Breast epithelium (tissue), 4 donors: ENCODE data around the gene B4GALNT3. TPM values are rescaled to one million over a fixed set of nuclear protein-coding genes. Genes with fewer than 3 reads are reported as not detected.

Experiments used
- DNase-seq, 2 donors: peaks; one replicate each; pipeline ENCODE4 v3.0.0-alpha.2; 2019; ENCODE audit warnings: low spot score in 2 of 2
- H3K27ac ChIP-seq, 2 donors: fragments of 200-600 bp; sonication (generic) in 1 of 2; one replicate each; pipeline ENCODE4 v1.5.1; 2016 to 2019; ENCODE audit warnings: mild to moderate bottlenecking in 1 of 2
- H3K27me3 ChIP-seq, 2 donors: fragments of 200-600 bp; sonication (generic) in 1 of 2; one replicate each; pipeline versions ENCODE4 v1.5.1 to v1.6.0; 2017 to 2019; ENCODE audit warnings: control low read depth in 1 of 2, mild to moderate bottlenecking in 1 of 2
- H3K36me3 ChIP-seq: fragments of 200-600 bp; one replicate; pipeline ENCODE4 v1.5.1; 2019
- H3K4me1 ChIP-seq, 2 donors: fragments of 200-600 bp; sonication (generic); one replicate each; pipeline ENCODE4 v1.5.1; 2016 to 2019; ENCODE audit warnings: control low read depth in 1 of 2
- H3K4me3 ChIP-seq, 3 donors: fragments of 200-600 bp; sonication (generic); 1 replicate in 2 of 3; 2 replicates in 1 of 3; pipeline ENCODE4 v1.5.1; 2016 to 2019; ENCODE audit warnings: mild to moderate bottlenecking in 3 of 3, moderate library complexity in 2 of 3
- H3K9me3 ChIP-seq, 2 donors: fragments of 200-600 bp; sonication (generic) in 1 of 2; one replicate each; pipeline ENCODE4 v1.5.1; 2016 to 2019; ENCODE audit warnings: control low read depth in 1 of 2
- CTCF ChIP-seq, 3 donors: fragments of 450-650 bp; IDR thresholded peaks; one replicate each; pipeline ENCODE4 v1.5.1; 2016 to 2017; ENCODE audit warnings: antibody characterized with exemption in 3 of 3, mild to moderate bottlenecking in 3 of 3, moderate library complexity in 3 of 3
- POLR2A ChIP-seq: fragments of 450-650 bp; IDR thresholded peaks from one replicate; pipeline ENCODE4 v1.6.1; 2016; ENCODE audit warnings: antibody characterized with exemption, mild to moderate bottlenecking, moderate library complexity
- POLR2AphosphoS5 ChIP-seq, 3 donors: sonication (generic); formaldehyde crosslinking; IDR thresholded peaks; one replicate each; pipeline ENCODE4 v1.6.1; 2017; ENCODE audit warnings: antibody characterized with exemption in 3 of 3
- intact Hi-C: fragments of 100-400 bp; cut with DNase I; formaldehyde crosslinking; loops from one replicate; pipeline ENCODE4 v1.15.1; 2023; ENCODE audit warnings: low total_unique reads
- total RNA-seq, 3 donors: library from RNA; depleted of rRNA; stranded (reverse); fragments of >200 nt; gene quantifications; one replicate each; pipeline ENCODE4 v1.1.0, GENCODE V29; 2016

Gene B4GALNT3
- total RNA-seq, 3 donors from 2014 or later: 0.16 to 5.9 (median 4.6) TPM

GRCh38 chr12:588646-589045 is 128.9 kb downstream of the B4GALNT3 start:
- H3K9me3 ChIP-seq: no peaks in the 10 kb centered on the region
- no peaks in the 10 kb centered on the region for H3K36me3 ChIP-seq
- DNase-seq: no peak
- no peaks in the 10 kb centered on the region for H3K4me1 ChIP-seq
- TF ChIP-seq POLR2A (no peak), CTCF (IDR thresholded peaks at IDR 0.05) (no peak), POLR2AphosphoS5 (IDR thresholded peaks at IDR 0.05) (no peak)
- no peak overlapping the region for H3K27ac ChIP-seq
- no peak overlapping the region for H3K4me3 ChIP-seq
- H3K27me3 ChIP-seq: no peaks in the 10 kb centered on the region
- intact Hi-C loops: no loop called here

DNA sequence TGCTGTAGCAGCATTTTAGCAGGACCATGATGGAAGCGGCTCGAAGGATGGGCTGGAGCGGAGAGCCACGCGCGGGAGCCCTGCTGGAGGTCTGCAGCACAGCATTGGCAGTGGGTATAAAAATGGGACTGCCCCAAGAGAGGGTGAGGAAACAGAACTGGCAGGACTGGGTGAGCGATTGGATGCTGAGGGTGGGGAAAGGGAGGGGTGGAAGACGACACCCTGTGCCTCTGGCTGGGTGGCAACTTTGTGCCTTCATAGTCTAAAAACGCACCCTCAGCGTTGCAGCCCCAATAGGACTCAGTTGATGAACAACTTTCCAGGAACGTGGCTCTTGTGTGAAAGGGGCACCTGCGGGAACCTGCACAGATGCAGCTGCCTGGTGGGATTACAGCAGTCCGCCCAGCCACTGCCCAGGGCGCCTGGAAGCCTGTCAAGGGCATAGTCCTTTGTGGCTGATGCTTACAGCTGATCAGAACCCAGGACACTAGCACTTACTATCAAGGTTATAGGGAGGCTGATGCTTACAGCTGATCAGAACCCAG is 130.5 kb downstream of the B4GALNT3 start:
- intact Hi-C loops: no loop called here
- H3K36me3 ChIP-seq: no peaks in the 10 kb centered on the region
- TF ChIP-seq POLR2A: no peak
- no peak for TF ChIP-seq CTCF (IDR thresholded peaks at IDR 0.05)
- no peak for TF ChIP-seq POLR2AphosphoS5 (IDR thresholded peaks at IDR 0.05)
- no peaks in the 10 kb centered on the region for H3K9me3 ChIP-seq
- H3K27me3 ChIP-seq: no peaks in the 10 kb centered on the region
- H3K27ac ChIP-seq: no peak overlapping the region
- no peak overlapping the region for H3K4me3 ChIP-seq
- H3K4me1 ChIP-seq: no peaks in the 10 kb centered on the region
- no peak for DNase-seq

DNA sequence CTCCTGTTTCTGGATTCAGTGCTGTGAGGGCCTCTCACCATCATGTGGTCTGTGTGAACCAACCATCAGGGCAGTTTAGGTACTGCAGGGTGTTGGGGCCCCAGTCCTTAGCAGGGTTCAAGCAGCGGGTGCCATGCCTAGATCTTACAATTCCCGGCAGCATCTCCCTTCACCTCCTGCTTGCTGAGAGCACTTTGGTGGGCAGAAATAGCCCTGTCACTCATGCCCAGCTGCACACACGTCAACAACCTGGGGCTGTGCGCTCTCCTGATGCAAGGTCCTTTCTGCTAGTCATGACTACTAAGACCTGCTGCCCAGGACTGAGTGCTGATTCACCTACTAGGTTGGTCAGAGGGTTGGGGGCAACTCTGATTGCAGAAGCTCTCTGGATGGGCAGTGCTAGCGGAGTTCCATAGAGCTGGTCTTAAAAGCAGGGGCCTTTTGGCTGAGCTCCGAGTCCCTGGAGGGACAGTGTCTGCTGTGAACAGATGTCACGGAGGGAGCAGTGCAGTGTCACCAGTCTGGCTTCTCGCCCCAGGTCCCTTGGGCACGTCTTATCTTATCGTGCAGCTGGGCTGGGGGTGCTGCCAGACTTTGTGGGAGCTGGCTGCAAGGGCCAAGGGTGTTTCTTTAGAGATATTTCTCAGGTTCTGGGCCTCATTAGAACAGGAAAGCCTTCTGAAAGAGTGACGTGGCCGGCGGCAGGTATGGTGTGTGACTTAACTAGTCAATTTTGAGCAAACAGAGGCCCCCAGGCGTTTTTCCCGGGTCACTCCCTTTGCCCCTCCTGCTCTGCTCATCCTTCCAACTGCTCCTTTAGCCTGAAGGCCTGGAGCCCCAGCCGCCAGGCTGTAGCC is 131.7 kb downstream of the B4GALNT3 start:
- Histone ChIP-seq H3K27ac (no peak overlapping the region), H3K27me3 (no peaks in the 10 kb centered on the region), H3K4me3 (no peak overlapping the region), H3K36me3 (no peaks in the 10 kb centered on the region), H3K9me3 (no peaks in the 10 kb centered on the region), H3K4me1 (no peaks in the 10 kb centered on the region)
- no peak for TF ChIP-seq CTCF (IDR thresholded peaks at IDR 0.05)
- no peak for TF ChIP-seq POLR2AphosphoS5 (IDR thresholded peaks at IDR 0.05)
- TF ChIP-seq POLR2A: no peak
- intact Hi-C loops: no loop called here
- no peak for DNase-seq

DNA sequence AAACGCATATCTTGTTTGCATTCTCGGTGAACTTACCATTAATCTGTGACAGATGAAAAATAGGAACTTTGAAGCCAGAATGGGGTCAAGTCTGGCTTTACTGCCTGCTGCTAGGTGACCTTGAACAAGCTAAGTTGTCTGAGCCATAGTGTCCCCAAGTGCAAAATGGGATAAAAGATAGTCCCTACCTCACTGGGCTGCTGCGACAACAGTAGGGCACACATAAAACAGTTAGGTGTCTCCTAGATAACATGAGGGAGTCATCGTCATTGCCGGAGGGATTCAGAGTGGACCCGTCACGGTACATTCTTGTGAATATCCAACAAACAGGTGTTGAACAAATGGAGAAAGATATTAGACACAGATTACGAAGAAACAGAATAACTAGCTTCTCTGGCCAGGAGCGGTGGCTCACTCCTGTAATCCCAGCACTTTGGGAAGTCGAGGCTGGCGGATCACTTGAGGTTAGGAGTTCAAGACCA is 132.3 kb downstream of the B4GALNT3 start:
- intact Hi-C loops: no loop called here
- no peak for DNase-seq
- Histone ChIP-seq H3K27ac (no peak overlapping the region), H3K4me3 (no peak overlapping the region), H3K27me3 (no peaks in the 10 kb centered on the region), H3K36me3 (no peaks in the 10 kb centered on the region), H3K9me3 (no peaks in the 10 kb centered on the region), H3K4me1 (no peaks in the 10 kb centered on the region)
- TF ChIP-seq CTCF (IDR thresholded peaks at IDR 0.05) (no peak), POLR2AphosphoS5 (IDR thresholded peaks at IDR 0.05) (no peak), POLR2A (no peak)
